ENCODE measurements around the gene TIAM2.
"Not testable (repeated sequence)": the region's sequence is repeated elsewhere in the genome, so short reads cannot be mapped to it uniquely, and the experiment has no call there.

Gene TIAM2

GRCh38 chr6:154995254-154996015 lies at the start of gene TIAM2:
Gene TIAM2 (plus strand): TSS chr6:154995315. CDS start chr6:155129224, 133,909 bp downstream.
- DNase-seq, result peak in 1 of 2 experiments; percentile 38

DNA sequence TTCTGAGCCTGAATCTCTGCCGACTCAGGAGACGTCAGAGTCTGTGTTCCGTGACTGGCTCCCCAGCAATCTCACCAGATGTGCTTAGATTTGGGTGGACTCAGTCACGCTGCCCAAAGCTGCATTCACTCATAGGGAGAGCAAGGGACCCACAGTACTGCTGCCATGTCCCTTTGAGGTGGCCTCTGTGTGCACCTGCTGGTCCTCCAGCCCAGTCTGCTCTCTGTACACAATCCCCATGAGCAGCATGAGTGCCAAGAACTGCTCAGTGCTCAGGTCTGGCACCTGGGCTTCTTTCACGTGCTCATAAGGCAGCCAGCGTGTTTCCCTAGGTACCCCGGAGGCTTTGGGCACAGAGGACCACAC lies 44.2 kb upstream of the TIAM2 start:
- DNase-seq, result no peak

- DNase-seq, result no peak
Measured at GRCh38 chr6:154951345-154952200, 43.5 kb upstream of the TIAM2 start.

DNA sequence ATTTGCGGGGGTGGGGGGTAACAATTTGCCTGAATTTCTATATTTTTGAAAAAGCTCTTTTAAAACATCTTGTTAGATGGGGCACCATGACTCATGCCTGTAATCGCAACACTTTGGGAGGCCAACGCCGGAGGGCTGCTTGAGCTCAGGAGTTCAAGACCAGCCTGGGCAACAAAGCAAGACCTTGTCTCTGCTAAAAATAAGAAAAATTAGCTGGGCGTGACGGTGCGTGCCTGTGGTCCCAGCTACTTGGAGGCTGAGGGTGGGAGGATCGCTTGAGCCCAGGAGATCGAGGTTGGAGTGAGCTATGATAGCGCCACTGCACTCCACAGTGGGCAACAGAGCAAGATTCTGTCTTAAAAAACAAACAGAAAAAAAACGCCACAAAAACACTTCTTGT lies 41.5 kb upstream of the TIAM2 start:
- DNase-seq, result no peak

DNA sequence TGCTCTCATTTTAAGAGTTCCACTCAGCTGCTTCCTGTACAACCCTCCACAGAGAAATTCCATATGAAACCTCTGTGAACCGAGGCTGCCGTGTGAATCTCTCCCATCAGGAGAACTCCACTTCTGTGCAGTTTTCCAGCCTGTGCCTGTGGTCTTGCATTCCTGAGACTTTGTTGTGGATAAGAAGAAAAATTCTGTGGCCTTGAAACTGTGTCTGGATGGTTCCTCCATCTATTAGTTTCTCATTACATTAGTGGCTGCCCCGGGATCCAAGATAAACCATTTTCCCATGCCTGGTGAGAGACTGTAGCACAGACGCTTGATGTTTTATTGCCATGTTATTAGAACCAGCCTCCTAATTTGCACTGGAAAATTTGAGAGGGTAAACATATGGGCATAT lies 40.8 kb upstream of the TIAM2 start:
- peak in 1 of 2 experiments; percentile 7 for DNase-seq

DNA sequence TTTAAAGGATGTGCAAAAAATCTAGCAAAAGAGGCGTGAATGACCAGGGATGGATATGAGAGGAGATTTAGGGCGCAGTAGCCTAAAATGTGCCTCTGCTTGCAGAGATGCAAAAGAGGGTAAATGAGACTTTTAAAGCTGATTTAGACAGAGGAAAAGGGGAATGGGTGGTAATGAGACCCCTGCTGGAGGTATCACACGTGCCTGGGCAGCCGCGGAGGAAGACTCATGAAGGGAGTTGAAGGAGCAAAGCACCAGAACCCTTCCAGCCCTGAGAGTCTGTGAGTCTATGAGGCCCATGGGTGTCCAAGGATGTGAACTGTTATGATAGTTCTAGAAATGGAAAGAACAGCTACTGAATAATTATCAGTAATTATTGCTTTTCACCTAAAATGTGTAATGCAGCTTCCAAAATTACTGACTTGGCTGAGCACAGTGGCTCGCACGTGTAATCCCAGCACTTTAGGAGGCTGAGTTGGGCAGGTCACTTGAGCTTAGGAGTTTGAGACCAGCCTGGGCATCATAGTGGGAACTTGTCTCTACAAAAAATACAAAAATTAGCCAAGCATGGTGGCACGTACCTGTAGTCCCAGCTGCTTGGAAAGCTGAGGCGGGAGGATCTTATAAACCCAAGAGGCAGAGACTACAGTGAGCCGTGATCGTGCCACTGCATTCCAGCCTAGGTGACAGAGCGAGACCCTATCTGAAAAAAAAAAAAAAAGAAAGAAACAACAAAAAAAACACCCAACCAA lies 38.2 kb upstream of the TIAM2 start:
- DNase-seq, result peak in 1 of 2 experiments; percentile 62

GRCh38 chr6:154958469-154958868 lies 36.6 kb upstream of the TIAM2 start:
- DNase-seq, result no peak

GRCh38 chr6:154960299-154960843 lies 34.7 kb upstream of the TIAM2 start:
- DNase-seq, result no peak

DNA sequence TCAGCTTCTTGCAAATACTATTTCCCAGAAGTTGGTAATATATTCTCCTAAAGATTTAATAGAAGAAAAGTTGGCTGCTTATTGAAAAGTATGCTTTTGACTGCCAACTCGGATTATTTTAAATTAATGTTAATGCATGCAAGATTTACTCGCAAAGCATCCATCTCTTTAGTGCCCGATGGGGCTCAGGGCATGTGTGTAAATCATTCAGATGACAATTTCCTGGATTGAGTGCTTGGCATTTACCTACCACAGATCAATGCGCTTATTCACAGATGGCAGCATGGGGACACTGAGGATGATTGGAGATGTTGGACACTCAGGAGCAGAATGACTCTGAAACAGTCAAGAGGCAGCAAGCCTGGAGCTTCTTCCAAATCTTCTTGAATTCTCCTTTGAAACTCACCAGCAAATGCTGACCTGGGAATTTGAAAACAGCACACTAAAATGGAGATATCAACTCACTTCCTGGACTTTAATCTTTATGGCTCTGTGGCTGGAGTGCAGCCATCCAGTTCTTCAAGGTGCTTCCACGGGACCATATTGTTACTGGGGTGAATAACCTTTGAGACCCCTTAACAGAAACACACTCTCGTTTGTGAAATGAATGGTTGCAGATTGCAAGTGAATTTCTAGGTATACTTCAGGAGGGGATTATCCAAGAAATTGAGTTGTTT lies 34.1 kb upstream of the TIAM2 start:
- no peak for DNase-seq

DNA sequence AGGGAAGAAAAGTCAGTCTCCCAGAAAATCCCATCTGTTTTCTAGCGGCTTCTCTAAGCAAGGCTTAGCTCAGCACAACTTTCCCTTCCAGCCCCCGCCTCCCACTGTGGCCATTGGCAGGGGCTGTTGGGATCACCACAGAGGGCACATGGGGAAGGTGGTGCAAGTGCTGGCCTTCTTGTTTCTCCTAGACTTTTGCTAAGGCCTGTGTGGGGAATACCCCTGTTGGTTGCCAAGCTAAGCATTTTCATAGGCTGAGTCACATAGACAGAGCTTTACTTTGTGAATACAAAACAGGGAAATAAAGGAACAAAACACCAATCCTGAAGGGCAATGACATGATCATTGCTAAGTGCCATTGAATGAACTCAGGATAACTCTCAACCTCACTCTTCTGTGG lies 32.4 kb upstream of the TIAM2 start:
- DNase-seq, result peak in 1 of 2 experiments; percentile 8

DNA sequence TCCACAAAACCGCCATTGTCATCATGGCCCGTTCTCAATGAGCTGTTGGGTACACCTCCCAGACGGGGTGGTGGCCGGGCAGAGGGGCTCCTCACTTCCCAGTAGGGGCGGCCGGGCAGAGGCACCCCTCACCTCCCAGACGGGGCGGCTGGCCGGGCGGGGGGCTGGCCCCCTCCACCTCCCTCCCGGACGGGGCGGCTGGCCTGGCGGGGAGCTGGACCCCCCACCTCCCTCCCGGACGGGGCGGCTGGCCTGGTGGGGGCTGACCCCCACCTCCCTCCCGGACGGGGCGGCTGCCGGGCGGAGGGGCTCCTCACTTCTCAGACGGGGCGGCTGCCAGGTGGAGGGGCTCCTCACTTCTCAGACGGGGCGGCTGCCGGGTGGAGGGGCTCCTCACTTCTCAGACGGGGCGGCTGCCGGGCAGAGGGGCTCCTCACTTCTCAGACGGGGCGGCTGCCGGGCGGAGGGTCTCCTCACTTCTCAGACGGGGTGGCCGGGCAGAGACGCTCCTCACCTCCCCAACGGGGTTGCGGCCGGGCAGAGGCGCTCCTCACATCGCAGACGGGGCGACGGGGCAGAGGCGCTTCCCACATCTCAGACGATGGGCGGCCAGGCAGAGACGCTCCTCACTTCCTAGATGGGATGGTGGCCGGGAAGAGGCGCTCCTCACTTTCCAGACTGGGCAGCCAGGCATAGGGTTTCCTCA lies 28.9 kb upstream of the TIAM2 start:
- not testable (repeated sequence) for DNase-seq

DNA sequence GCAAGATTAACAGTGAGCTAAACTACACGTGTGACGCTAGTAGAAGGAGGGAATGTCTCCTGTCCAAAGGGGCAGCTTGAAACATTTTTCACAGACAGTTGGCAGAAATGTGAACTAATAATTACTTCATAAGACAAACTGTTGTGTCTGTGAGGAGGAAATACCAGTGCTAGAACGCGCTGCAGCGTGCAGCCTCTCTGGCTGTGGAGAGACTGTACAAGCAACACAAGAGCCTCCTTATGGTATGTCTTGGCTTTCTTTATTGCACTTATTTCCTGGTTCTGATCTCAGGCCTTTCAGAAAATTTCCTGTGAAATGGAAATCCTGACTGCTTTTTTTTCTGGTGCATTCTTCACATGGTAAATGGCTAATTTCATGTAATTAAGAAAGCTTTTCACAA lies 25.3 kb upstream of the TIAM2 start:
- no peak for DNase-seq

GRCh38 chr6:154974485-154975149 lies 20.5 kb upstream of the TIAM2 start:
- no peak for DNase-seq

GRCh38 chr6:154977588-154977987 lies 17.5 kb upstream of the TIAM2 start:
- DNase-seq, result no peak

DNA sequence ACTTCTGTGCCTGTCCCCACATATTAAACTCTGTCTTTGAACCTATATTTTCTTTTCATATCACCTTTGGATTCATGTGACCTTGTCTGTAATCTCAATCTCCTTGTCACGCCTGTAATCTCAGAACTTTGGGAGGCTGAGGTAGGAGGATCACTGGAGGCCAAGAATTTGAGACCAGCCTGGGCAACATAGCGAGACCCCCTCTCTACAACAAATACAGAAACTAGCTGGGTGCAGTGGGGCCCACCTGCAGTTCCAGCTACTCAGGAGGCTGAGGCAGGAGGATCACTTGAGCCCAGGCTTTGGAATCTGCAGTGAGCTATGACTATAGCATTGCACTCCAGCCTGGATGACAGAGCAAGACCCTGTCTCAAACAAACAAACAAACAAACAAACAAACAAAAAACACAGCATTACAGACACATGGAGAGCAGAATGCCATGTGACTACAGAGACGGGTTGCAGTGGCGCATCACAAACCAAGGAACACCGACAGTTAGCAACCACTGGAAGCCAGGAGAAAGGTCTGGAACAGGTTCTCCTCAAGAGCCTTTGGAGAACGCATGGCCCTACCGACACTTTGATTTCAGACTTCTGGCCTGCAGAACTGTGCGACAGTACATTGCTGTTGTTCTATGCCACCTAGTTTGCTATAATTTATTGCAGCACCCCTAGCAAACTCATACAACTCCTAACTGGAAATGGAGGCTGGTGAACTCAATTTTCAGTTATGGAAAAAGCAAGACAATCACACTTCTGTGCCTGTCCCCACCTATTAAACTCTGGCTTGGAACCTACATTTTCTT lies 14.6 kb upstream of the TIAM2 start:
- no peak for DNase-seq

DNA sequence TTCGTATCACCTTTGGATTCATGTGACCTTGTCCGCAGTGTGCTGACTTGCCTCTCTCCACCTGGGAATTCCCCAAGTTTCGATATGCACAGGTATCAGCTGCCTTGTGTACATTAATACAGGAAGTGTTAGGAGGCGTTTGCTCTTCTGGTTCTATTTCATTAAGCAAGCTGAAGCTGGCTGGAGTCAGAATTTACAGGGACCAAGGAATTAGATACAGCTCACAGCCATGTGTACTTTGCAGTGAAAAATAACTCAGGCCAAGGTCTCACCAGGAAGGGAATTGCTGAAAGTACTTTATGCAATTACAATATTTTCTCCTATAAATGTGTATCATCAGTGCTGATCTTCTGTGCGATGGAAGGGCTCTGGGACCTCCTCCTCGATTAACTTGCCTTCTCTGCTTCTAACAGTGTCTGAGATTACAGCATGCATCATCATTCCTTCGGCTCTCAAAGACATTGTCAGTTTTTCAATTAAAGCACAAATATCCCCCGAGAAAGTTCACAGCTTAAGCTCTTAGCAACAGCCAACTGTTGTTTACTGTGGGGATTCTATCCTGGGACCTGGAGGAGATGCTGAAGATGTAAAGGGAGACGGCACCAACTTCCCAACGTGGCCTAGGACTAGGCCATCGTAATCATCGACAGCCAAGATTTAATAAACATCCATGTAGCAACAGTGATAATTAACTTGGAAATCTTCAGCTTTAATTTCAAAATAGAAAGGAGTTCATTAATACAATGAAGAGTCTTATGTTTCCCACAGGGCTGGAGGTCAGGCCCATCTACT lies 13.8 kb upstream of the TIAM2 start:
- DNase-seq, result no peak

DNA sequence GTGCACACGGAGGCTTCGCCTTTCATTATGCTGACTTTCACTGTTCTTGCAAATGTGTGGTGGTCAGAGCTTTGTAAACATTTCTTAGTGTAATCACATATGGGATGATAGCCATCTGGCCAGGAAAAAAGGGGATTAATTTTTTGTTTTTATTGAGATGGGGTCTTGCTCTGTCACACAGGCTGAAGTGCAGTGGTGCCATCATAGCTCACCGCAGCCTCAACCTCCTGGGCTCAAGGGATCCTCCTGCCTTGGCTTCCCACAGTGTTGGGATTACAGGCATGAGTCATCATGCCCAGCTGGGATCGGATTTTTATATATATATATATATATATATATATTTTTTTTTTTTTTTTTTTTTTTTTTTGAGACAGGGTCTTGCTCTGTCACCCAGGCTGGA lies 11.0 kb upstream of the TIAM2 start:
- DNase-seq, result peak in 1 of 2 experiments; percentile 46

GRCh38 chr6:154986787-154987235 lies 8.3 kb upstream of the TIAM2 start:
- DNase-seq, result no peak

DNA sequence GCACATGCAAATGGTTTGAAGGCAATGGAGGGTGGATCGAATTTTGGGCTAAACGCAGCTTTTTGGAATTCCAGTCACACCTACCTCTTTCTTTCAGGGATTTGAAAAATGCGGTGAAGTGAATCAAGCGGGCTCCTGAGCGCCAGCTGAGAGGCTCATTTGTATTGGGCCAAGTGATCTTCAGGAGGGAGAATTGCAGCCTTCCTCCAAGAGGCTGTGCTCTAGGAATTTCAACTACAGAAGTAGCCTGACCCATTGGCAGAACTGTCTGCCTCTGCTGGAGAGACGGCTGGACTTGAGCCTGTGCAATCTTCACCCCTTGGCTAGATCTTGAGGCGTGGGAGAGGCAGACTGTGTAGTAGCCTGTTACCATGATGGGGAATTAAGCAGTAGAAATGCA lies 5.7 kb upstream of the TIAM2 start:
- DNase-seq, result no peak

Measured in NCI-H526 (cell line).